Inflammatory macrophage treated with lipopolysaccharide for 4 hours (primary cell): ENCODE data around the gene MXD3.

Experiments used
- DNase-seq: peaks from one replicate; pipeline ENCODE4 v3.0.0-alpha.2; 2020

The MXD3 gene

DNA sequence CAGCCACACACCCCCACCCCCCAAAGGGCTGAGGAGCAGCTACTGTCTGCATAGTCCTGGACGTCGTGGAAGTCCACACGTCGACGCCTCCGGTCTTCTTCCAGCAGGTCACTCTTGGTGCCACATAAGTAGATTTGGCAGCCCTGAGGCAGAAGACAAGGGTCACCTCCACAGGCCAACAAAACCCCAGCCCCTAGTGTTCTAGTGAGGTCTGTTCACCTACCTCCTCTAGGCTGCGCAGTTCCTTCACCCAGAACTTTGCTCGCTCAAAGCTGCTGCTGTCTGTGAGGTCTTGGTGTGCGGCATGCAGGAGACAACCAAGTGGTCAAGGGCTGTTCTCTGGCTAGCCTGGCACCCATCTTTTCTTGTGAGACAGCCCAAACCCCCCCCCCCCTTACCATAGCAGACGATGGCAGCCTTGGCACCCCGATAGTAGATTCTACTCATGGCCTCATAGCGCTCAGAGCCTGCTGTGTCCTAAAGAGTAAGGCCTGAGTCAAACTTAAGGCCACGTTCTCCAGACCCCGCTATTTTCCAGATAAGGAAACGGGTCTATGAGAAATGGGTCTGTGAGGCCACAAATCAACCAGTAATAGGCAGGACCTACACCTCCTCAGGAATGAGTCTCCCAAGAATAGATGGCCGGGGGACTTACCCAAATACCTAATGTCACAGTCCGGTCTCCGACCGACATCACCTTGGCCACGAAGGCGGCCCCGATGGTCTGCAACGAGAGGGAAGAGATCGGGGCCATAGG, 9.2 kb downstream of the MXD3 start:
- DNase-seq: no peak

DNA sequence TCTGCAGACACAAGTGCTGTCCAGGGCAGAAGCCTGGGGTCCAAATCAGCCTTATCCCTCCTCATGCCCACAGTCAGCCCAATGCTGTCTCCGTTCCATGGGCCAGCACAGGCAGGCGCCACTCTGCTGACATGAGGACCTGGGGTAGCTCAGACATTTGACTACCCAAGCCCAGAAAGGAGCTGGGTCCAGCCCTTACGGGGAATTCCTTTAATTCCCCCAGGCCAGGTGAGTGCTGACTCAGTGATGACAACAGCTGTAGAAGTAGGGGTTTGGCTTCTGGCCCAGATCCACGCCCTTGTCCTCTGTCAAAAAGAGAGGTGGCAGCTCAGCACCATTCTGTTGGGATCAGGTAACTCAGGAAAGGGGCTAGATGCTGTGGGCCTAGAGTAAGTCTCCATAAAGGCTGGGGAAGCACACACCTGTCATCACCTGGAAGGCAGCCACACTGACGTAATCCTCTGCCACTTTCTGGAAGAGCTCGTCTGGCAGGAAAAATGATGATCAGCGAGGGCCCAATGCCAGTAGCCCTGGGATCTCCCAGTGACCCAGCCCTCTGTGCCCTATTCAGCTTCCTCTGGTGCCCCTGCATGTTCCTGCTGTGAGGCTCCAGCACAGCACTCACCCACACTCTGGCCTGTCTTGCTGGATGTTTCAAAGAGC, 10.1 kb downstream of the MXD3 start:
- DNase-seq: no peak

DNA sequence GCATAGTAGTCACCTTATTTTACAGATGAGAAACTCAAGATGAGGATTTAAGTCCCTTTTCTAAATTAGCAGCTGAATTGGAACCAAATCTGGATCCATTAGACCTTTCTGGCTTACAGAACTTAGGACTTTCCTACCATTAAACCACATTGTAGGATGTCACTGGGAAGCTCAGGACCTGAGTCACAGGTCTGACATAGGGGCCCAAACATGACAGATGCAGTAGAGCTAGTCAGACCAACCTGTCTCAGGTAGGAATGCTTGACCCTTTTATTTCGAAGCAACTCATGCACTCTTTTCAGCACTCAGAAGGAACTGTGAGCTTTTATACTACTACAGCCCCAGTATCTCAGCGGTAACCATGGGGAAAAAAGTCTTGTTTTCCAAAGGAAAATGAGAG, 10.7 kb downstream of the MXD3 start:
- peak; percentile 25 for DNase-seq

DNA sequence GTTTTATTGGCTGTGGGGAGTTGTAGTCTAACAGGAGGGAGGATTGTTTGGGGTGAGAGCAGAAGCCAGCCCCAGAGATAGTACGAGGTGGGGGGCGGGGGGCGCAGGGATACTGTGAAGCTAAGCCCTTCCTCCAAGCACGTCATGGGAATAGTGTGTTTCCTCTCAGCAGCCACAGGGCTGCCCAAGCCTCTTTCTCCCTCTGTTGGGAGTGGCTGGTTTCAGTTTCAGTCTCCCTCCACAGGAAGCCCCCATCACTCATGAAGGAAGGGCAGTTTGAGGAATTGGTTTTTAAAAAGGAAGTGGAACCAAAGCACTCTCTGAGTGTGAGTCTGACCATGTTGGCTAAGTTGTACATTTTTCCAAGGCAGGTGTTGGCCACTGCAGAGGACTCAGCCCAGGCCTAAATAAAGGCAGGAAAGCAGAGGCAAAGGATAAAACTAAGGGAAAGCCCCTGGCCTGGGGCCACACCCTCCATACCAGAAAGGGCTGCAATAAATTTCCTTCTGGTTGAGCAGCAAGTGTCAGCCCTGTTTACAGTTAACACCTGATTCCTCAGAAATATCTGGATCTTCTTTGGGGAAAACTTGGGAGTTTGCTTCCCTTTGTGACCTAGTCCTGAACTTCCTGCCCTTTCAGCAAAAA, 11.3 kb downstream of the MXD3 start:
- DNase-seq: peak; percentile 97

DNA sequence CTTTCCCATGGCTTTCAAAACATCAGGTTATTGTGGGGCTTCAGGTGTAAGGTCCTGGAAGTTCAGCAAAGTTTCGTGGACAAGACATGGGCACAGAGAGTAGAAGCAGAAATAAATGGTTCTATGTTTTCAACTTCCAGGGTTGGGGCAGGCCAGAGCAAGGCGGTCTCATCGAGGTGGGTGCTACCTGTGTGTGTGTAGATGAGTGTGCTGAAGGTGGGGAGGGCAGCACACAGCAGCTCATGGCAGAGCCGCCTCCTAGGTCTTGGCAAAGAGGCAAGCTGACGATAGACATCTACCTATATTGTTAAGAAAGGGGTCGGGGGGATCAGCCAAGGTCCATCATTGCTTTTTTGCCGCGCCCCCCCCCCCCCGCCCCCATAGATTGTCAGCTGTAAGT, 12.0 kb downstream of the MXD3 start:
- DNase-seq: no peak

DNA sequence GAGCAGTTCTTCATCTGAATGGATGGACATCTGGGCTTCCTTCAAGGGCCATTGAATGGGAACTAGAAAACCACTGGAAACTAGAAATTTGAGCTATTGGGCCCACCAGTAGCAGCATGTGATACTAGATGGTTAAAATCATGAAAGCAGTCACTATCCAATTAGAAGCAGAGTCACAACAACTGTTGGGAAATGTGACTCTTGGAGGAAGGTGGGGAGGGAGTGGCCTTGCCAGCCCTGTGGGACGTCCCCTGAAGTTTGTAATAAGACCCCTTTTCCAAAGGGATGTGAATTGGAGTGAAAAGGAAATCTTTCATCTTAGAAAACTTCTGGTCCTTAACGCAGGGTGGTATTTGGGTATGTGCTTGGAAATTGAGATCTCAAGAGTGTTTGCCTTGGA, 13.8 kb downstream of the MXD3 start:
- DNase-seq: no peak

DNA sequence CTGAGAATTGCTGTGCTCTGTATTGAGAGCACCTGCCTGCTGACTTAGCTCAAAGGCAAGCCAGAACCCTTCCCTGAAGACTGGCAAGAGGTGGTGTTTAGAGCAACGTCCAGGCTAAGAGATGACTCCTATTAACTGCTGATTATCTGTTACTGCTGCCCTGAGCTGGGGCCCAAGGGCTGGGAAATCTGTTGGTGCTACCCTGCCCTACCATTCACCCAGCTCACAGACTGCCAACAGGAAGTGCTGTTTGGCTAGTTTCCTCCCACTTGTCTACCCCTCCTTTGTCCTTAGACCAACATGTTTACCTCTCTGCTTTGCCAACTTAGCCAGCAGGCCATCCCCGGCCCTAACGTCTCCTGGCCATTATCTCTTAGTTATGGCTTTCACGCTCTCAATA, 15.1 kb downstream of the MXD3 start:
- peak; percentile 21 for DNase-seq

DNA sequence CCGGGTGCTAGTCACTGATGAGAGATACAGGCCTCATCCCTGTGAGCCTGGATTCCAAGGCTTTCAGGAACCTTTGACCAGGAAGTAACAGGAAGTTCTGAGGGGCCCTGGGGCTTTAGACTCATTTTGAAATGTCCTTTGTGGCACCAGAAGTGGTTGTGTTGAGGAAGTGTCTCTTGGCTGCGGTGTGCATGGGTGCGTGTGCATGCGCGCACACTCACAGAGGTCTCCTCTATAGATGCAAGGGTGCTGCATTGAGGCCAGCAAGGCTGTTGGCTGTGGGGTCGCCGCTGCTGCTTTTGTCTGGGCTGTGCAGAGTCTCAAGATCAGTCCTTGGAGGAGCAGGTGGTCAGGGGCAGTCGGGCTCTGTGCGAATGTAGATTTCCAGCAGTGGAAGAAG, 15.8 kb downstream of the MXD3 start:
- DNase-seq: peak; percentile 59

DNA sequence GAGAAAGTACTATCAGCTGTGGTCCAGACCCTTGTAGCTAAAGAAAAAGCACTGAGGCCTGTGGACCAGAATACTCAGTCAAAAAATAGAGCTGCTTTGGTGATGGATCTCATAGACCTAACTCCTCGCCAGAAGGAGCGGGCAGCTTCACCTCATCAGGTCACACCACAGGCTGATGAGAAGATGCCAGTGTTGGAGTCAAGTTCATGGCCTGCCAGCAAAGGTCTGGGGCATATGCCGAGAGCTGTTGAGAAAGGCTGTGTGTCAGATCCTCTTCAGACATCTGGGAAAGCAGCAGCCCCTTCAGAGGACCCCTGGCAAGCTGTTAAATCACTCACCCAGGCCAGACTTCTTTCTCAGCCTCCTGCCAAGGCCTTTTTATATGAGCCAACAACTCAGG, 17.1 kb downstream of the MXD3 start:
- DNase-seq: no peak

DNA sequence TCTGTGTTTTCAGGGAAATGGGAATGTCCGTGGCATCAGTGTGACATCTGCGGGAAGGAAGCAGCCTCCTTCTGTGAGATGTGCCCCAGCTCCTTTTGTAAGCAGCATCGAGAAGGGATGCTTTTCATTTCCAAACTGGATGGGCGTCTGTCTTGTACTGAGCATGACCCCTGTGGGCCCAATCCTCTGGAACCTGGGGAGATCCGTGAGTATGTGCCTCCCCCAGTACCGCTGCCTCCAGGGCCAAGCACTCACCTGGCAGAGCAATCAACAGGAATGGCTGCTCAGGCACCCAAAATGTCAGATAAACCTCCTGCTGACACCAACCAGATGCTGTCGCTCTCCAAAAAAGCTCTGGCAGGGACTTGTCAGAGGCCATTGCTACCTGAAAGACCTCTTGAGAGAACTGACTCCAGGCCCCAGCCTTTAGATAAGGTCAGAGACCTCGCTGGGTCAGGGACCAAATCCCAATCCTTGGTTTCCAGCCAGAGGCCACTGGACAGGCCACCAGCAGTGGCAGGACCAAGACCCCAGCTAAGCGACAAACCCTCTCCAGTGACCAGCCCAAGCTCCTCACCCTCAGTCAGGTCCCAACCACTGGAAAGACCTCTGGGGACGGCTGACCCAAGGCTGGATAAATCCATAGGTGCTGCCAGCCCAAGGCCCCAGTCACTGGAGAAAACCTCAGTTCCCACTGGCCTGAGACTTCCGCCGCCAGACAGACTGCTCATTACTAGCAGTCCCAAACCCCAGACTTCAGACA, 17.7 kb downstream of the MXD3 start:
- DNase-seq: no peak

DNA sequence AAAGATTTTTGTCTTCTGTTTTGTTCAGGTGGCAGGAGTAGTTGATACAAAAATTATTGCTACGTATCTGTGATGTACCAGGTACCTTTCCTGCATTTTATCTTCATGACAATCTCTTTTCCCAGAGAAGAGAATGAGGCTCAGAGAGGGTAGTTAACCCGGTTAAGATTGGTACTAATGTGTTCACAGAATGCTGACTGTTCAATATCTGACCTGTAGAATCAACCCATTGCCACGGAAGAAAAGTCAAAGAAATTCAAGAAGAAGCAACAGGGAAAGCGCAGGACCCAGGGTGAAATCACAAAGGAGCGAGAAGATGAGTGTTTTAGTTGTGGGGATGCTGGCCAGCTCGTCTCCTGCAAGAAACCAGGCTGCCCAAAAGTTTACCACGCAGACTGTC, 20.0 kb downstream of the MXD3 start:
- DNase-seq: no peak

DNA sequence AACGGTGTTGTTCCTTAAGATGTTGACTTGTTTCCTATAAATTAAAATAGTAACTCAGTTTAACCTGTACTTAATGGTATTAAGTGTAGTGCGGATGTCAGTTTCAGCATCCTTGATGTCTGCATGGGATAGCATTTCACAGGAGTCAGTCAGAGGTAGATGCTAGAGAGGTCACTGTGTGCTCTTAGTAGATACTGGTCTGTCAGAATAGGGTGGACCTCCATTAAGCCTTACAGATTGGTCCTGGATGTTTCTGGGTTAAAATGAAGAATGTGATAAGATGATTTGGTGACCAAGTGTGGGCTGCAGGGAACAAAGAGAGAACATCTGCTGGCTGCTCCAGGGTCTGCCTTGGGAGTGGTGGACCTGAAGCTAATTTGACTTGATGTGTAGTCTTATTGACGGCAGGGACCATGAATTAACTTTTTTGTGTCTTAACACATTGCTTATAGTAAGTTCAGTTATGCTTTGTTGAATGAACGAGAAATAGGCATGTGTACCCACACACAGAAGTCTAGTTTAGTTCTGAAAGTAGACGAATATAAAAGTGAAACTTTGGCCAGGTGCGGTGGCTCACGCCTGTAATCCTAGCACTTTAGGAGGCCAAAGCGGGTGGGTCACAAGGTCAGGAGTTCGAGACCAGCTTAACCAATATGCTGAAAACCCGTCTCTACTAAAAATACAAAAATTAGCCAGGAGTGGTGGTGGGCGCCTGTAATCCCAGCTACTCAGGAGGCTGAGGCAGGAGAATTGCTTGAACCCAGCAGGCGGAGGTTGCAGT, 20.7 kb downstream of the MXD3 start:
- no peak for DNase-seq

DNA sequence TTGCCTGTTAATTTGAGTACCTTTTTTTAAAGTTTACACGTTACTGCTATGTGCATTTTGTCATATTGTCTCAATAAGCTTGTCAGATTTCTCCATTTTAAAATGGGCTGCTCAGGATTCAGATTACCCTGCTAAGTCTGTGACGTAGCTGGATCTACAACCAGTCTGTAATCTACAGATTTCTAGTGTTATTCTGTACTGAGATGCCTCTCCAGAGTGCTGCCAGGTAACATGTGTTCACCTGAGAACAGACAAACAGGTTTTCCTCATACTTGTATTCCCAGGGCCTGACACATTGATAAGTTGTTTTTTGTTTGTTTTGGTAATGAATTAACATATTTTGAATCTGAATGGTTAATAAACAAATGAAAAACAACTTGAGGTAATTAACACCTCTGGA, 23.5 kb downstream of the MXD3 start:
- DNase-seq: no peak

DNA sequence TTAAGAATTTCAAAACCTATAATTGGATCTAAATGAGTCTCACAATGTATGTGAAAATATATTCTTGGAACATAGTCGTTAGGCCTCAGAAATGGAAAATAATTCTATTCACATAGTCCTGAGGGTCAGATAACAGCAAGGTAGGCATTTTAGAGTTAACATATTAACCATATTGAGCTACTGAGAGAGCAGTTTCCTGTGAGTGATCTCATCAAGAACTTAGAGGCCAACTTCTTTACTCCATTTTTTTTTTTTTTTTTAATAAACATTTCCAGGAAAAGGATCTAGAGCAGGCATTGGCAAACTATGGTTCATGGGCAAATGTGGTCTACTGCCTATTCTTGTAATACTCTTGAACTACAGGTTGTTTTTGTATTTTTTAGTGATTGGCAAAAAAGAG, 34.8 kb downstream of the MXD3 start:
- no peak for DNase-seq

DNA sequence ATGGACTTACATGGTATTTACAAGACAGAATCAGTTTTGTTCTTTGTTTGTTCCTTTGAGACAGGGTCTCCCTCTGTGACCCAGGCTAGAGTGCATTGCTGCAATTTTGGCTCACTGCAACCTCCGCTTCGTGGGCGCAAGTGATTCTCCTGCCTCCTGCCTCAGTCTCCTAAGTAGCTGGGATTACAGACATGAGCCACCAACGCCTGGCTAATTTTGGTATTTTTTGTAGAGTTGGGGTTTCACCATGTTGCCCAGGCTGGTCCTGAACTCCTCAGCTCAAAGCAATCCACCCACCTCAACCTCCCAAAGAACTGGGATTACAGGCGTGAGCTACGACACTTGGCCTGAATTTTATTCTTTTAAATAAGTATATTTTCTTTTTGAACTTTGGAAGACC, 35.8 kb downstream of the MXD3 start:
- DNase-seq: no peak

DNA sequence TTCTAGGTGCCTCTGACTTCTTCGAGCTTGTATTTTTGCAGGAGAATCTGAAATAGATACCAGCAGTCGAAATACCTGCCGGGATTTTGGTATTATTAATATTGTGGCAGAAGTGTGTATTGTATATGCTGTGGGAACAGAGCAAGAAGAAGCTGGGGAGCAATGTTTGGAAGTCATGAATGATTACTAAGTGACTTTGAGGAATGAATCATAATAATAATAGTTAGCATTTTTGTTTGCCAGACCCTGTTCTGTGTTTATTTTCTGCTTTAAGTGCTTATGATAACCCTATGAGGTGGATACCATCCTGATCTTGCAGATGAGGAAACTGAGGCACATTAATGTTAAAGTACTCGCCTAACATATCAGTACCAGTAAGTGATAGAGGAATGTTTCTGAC, 40.6 kb downstream of the MXD3 start:
- DNase-seq: no peak

DNA sequence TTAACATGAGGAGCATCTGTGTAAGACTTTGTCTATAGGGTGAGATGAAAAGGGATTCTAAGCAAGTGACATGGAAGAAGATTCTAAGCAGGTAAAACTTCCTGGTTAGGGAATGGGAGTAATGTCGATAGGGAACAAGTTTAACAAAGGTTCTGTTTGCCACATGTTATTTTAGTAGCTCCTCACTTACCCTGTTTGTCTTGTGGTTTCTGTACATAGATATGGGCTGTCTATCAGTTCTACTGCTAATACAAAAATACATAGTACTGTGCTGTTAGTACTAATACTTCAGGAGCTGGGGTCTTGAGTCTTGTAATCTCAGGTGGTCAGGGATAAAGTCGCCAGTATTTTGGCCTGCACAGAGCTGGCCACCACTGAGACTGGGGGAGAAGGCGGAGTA, 41.0 kb downstream of the MXD3 start:
- DNase-seq: no peak

DNA sequence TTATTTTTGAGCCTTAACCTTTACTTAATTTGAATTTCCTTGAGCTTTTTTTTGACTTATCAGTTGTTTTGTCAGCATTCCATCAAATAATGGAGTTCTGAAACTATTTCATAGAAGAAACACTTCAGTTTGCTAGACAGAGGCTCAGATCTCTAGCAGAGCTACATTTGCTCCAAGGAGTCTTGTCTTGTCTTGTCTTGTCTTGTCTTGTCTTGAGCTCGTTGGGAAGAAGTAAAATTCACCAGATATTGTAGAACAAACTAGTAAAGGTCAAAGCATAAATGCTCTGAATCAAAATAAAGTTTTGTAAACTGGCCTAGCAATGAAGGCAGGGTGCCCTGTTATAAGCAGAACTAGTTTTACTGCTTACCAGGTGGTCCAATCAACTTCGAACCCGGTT, 41.7 kb downstream of the MXD3 start:
- no peak for DNase-seq

DNA sequence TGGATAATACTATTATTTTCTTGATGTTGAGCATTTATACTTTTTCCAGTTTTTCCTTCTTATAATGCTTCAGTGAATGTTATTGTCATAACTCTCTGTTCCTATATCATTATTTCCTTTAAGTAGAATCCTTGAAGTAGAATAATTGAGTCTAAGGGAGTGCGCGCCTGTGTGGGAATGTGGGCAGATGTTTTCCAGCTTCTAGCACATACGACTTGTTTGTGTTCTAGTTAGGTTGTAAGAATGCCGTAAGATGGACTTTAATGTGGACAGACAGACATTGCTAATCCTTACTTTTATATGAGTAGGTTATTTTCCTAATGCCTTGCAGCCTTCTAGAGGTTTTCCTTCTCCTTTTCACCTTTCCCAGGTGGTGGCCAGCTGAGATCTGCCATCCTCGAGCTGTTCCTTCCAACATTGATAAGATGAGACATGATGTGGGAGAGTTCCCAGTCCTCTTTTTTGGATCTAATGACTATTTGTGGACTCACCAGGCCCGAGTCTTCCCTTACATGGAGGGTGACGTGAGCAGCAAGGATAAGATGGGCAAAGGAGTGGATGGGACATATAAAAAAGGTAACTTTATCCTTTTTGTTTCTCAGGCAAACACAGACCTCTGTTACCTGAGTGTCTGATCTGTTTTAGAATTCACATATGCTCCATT, 42.3 kb downstream of the MXD3 start:
- DNase-seq: no peak

DNA sequence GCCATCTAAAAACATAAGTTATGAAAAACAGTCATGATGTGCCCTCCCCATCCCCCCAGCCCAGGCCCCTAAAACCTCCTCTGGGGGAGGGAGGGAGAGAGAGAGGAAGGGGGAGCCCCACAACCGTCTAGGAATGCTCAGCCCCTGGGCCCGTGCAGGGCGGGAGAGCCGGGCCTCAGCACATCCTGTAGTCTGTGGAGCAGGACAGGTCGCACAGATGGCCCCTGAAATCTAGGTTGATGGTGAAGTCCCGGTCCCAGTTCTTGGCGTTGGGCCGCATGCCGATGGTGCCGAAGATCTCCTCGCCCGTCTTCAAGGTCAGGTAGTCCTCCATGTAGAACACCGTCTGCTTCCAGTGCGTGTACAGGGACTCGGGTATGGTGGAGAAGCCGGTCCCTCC, 46.3 kb downstream of the MXD3 start:
- no peak for DNase-seq

DNA sequence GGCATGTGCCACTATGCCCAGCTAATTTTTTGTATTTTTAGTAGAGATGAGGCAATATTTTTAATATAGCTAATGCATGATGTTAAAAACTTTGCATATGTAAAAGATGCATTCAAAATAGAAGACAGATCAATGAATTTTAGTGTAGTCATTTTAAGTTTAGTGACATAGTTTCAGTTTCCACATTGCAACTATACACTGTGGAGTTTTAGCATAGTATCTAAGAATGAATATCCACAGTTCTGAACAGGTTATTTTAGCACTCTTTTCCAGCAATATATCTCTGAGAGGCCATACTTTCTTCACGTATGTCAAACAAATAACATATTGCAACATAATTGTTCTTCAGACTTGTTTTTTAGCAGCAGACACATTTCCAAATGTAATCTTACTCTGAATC, 47.5 kb downstream of the MXD3 start:
- DNase-seq: no peak

DNA sequence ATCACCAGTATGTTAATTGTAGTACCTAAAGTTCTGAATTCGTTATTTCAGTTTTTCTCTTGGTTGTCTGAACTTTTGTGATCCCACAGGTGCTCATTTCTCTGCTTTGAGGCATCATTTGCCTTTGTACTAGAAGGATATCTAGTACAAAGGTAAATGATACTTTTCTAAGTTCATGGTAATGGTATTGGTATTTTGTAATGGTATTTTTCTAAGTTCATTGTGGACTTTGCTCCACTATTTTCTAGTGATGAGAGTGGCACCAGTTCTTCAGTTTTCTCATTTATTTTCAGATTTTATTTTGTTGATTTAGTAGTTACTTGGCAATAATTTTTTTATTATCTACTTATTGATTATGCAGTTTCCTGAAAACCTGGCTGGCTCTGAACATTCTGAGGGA, 50.2 kb downstream of the MXD3 start:
- no peak for DNase-seq
